GM19397 (cell line): Measurements from ENCODE around the gene RSF1.
"Not testable (repeated sequence)": the region's sequence is repeated elsewhere in the genome, so short reads cannot be mapped to it uniquely, and the experiment has no call there.

ENCODE experiments used
- ATAC-seq: cut with Tn5 transposase; IDR thresholded peaks from one replicate; pipeline ENCODE4 v1.9.1; 2021; ENCODE audit warnings: mild to moderate bottlenecking, moderate library complexity; ENCODE audit not compliant: unreplicated experiment

Gene RSF1, protein sequence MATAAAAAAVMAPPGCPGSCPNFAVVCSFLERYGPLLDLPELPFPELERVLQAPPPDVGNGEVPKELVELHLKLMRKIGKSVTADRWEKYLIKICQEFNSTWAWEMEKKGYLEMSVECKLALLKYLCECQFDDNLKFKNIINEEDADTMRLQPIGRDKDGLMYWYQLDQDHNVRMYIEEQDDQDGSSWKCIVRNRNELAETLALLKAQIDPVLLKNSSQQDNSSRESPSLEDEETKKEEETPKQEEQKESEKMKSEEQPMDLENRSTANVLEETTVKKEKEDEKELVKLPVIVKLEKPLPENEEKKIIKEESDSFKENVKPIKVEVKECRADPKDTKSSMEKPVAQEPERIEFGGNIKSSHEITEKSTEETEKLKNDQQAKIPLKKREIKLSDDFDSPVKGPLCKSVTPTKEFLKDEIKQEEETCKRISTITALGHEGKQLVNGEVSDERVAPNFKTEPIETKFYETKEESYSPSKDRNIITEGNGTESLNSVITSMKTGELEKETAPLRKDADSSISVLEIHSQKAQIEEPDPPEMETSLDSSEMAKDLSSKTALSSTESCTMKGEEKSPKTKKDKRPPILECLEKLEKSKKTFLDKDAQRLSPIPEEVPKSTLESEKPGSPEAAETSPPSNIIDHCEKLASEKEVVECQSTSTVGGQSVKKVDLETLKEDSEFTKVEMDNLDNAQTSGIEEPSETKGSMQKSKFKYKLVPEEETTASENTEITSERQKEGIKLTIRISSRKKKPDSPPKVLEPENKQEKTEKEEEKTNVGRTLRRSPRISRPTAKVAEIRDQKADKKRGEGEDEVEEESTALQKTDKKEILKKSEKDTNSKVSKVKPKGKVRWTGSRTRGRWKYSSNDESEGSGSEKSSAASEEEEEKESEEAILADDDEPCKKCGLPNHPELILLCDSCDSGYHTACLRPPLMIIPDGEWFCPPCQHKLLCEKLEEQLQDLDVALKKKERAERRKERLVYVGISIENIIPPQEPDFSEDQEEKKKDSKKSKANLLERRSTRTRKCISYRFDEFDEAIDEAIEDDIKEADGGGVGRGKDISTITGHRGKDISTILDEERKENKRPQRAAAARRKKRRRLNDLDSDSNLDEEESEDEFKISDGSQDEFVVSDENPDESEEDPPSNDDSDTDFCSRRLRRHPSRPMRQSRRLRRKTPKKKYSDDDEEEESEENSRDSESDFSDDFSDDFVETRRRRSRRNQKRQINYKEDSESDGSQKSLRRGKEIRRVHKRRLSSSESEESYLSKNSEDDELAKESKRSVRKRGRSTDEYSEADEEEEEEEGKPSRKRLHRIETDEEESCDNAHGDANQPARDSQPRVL (N-terminal part only)

DNA sequence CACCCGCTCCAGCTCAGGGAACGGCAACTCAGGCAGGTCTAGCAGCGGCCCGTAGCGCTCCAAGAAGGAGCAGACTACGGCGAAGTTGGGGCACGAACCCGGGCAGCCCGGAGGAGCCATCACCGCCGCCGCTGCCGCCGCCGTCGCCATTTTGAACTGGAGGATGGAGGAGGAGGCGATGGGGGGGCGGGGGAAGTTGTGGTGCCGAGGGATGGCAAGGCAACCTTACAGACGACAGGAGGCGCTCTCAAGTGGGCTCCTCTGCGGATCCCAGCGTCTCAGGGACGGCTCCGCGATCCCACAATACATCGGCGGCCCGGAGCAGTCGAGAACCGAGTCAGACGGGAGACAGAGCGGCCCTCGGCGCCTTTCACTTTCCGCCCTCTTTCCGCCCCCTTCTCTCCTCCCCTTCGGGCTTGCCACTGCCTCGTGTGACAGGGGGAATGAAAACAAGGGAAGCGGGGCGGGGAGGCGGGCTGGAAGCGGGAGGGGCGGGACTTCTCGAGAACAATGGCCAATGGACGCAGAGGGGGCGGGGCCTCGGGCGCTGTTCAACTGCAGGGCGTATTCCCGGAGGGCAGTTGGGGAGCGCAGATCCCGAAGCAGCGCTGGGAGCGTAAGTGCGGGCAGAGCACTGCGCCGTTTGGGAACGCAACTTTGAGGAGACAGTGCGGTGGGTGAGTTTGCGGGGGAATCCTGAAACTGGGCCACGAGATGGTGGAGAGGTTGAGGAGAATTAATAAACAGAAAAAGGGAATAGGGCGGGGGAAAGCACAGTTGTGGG lies at the start of gene RSF1, which contains the start of gene AAMDC:
Gene RSF1 (minus strand): TSS at position 158 of the 784 bp plus-strand sequence. CDS start 8 bp downstream, at position 150.
Gene AAMDC (plus strand): TSS at position 580 of the 784 bp plus-strand sequence. CDS start 21,353 bp downstream, outside the sequence.
- ATAC-seq: peak; percentile 87

DNA sequence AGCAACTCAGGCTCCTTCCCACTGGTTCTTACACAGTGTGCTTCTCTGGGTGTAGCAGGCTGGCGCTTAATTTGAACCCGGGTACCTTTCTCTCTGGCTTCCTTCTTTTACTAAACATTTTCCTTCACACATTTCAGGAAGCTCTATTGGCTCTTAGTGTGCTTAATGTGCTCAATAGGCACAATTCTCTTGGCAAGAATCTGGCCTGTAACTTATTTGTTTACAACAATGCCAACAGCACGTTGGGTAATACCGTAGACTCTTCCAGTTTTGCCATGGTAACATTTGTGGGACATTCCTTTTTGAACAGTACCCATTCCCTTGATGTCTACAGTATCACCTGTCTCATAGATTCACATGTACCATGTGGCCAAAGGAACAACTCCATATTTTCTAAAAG lies 48.2 kb upstream of the RSF1 start:
- no peak for ATAC-seq

DNA sequence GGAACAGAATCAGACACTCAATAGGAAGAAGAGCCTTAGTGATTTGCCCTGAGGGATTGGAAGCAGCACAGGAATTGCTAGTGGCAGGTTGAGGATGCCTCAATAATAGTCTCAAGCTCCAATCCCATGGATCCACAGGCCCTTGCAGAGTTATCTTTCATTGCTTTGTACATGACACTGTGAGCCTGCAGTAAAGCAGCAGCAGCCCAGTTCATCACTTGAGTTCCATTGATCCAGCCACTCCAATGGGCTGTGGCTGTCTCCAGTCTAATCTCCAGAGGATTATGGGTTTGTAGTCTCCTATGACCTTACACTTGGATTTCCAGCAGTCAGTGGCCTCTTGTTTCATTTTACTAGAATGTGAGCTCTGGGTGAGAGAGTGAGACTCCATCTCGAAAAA lies 45.8 kb upstream of the RSF1 start:
- no peak for ATAC-seq

DNA sequence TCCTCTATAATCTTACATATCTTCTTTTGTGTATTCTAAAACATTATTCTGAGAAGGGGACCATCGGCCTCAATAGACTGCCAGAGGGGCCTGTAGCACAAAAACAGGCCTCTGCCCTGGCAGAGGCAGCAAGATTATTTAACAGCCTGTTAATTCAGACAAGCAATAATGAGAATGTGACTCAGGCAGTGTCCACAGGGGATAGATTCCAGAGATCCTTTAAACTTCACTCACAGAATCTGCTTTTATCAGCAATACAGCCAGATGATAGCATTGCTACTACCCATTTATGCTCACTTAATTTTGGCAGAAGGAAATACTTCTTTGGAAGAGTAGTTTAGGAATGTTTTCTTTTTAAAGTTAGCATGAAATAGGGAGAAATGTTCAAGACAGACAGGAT lies 45.3 kb upstream of the RSF1 start:
- no peak for ATAC-seq

DNA sequence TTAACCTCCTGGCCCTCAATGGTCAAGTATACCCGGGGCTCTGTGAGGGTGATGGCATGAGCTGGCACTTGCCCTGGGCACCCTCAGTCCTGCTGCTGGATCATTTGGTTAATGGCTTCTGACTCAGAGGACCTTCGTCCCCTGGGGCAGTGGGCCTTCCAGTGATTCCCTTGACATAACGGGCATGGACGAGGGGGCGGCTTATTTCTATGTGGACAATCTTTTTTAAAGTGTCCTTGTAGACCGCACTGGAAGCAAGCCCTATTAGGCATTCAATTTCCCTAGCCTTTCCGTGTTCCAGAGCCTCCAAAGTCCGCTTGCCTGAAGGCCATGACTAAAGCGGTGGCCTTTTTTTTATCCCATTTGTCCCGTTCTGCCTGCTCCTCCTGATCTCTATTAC lies 40.9 kb upstream of the RSF1 start:
- not testable (repeated sequence) for ATAC-seq

DNA sequence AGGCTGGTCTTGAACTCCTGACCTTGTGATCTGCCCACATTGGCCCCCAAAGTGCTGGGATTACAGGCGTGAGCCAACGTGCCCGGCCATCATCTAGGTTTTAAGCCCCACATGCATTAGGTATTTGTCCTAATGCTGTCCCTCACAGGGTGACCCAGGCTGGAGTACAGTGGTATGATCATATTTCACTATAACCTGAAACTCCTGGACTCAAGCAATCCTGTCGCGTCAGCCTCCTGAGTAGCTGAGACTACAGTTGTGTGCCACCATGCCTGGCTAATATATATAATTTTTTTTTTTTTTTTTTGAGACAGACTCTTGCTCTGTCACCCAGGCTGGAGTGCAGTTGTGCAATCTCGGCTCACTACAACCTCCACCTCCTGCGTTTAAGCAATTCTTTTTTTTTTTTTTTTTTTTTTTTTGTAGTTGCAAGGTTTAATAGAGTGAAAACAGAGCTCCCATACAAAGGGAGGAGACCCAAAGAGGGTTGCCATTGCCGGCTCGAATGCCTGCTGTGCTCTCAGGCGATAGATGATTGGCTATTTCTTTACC lies 37.5 kb upstream of the RSF1 start:
- ATAC-seq: not testable (repeated sequence)

DNA sequence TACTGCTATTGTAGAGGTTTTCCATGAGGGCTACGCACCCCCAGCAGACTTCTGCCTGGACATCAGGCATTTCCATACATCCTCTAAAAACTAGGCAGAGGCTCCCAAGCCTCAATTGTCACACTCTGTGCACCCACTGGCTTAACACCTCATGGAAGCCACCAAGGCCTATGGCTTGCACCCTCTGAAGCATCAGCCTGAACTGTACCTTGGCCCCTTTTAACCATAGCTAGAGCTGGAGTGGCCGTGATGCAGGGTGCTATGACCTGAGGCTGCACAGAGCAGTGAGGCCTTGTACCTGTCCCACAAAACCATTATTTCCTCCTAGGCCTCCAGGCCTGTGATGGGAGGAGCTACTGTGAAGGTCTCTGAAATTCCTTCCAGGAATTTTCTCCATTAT lies 34.3 kb upstream of the RSF1 start:
- no peak for ATAC-seq

DNA sequence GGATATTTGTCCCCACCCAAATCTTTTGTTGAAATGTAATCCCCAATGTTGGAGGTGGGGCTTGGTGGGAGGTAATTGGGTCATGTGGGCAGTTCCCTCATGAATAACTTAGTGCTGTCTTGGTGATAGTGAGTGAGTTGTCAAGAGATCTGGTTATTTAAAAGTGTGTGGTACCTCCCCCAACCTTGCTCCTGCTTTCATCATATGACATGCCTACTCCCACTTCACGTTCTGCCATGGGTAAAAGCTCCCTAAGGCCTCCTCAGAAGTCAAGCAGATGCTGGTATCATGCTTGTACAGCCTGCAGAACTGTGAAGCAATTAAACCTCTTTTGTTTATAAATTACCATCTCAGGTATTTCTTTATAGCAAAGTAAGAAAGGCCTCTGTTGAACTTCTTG lies 31.0 kb upstream of the RSF1 start:
- ATAC-seq: no peak

DNA sequence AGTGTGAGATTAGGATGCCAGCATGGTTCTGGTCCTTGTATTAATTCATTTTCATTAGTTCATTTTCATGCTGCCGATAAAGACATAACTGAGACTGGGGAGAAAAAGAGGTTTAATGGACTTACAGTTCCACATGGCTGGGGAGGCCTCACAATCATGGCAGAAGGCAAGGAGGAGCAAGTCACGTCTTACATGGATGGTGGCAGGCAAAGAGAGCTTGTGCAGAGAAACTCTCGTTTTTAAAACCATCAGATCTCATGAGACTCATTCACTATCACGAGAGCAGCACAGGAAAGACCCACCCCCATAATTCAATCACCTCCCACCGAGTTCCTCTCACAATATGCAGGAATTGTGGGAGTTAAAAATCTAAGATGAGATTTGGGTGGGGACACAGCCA lies 23.2 kb upstream of the RSF1 start:
- ATAC-seq: not testable (repeated sequence)

DNA sequence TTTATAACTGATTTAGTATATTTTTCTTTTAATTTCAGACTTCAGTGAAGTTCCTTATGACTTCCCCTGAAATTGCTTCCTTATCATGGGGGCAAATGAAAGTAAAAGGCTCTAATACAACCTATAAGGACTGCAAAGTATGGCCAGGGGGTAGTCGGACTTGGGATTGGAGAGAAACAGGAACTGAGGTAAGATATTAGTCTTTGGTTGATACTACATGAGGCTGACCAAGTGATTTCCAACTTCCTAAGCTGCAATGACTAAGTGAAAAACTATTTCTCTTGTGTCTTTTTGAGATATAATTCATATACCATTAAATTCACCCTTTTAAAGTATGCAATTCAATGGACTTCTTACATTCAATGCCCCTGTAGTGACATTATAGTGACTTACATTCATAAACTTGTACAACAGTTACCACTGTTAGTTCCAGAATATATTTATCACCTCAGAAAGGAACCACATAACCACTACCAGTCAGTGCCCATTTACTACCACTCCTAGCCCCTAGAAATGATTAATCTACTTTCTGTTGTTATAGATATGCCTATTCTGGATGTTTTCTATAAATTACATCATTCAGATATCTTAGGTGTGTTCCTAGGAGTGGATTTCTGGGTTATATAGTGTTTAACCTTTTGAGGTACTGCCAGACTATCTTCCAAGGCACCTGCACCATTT lies 22.1 kb upstream of the RSF1 start:
- no peak for ATAC-seq

DNA sequence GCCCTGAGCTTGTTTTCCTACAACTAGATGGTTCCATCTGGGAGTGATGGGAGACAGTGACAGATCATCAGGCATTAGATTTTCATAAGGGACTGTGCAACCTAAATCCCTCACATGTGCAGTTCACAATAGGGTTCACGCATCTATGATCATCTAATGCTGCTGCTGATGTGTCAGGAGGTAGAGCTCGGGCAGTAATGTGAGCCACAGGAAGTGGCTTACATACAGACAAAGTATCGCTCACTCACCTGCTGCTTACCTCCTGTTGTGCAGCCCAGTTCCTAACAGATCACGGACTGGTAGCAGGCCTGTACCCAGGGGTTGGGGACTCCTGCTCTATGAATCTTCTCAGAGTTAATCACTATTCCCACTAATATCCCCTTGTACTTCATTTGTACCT lies 12.8 kb upstream of the RSF1 start:
- no peak for ATAC-seq

DNA sequence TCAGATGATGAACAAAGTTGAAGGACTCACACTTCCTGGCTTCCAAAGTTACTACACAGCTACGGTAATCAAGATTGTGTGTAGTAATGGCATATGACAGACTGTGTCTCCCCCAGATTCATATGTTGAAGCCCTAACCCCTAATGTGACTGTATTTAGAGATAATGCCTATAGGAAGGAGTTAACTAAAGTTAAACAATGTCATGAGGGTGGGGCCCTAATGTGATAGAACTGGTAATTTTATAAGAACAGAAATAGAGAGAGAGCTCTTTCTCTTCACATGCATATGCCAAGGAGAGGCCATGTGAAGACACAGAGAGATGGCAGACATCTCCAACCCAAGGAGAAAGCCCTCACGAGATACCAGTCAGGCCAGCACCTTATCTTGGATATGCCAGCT lies 8.4 kb upstream of the RSF1 start:
- ATAC-seq: no peak

DNA sequence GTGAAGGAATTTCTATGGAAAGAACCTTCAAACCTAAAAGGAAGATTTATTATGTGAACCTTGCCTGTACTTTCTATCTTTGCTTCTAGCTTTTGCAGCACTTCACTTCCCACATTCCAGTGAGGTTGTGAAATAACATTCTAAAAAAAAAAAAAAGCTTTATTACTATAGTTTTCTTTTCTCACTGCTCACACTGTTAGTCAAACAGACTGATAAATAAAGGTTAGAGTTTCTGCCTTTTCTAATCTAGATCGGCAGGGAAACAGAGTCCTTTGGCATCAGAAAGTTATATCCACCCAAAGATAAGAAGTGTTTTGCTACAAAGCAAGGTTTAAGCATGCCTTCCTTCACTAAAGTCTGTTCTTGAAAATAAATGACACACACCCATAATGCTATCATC lies 3.3 kb upstream of the RSF1 start:
- no peak for ATAC-seq

DNA sequence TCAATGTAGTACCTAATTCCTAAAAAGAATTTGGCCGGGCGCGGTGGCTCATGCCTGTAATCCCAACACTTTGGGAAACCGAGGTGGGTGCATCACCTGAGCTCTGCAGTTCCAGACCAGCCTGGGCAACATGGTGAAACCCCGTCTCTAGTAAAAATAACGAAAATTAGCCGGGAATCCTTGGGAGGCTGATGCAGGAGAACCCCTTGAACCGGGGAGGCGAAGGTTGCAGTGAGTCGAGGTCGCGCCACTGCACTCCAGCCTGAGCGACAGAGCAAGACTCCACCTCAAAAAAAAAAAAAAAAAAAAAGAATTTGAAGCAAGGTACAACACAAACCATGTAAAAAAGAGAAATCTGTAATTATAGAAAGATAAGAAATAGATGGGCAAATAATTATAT lies 1.6 kb upstream of the RSF1 start:
- ATAC-seq: not testable (repeated sequence)

DNA sequence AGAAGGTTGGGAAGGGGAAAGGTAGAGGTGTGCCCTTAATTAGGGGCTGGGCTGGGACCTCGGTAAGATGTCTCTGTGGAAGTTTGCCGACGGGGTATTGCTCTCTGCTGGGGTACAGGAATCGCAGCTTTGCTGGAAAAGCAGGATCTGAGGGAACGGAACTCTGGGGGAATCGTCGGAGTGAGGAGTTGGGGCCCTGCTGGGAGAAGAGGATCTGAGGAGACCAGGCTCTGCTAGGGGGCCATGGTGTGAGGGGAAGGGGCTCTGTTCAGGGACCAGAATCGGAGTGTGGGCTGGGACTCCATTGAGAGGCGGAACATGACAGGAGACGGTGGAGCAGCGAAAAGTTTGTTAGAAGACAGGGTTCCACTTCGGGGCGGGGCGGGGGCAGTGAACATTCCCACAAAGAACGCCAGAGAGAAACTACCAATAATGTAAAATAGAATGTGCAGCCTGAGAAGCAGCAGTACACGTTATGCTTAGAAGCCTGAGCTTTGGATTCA lies 878 bp upstream of the RSF1 start:
- no peak for ATAC-seq

DNA sequence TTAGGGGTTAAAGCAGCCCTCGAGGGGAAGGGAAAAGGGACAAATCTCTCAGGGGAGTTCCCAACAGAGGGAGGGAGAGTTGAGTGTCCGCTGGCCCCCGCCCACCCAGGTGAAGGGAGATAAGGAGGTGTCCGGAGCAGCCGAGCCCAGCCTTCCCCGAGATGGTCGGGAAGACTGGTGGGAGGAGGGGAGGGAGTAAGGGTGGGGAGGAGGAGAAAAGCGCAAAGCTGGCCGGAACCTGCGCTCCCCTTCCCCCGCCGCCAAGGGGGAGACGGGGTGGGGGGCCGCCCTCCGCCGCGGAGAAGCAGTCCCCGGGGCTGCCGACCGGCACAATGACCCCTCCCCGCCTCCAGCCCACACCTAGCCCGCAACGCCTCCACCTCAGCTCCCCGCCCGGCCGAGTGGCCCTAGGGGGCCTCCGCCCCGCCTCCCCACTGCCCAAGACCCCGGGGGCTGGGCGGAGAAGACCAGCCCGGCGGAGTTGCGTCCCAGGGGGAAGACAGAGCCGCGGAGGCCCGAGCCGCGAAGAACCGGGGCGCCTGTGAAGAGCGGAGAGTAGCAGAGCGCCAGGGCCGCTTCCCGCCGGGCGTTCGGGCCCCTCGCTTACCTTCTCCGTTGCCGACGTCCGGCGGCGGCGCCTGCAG lies 479 bp downstream of the RSF1 start:
- peak; percentile 17 for ATAC-seq

DNA sequence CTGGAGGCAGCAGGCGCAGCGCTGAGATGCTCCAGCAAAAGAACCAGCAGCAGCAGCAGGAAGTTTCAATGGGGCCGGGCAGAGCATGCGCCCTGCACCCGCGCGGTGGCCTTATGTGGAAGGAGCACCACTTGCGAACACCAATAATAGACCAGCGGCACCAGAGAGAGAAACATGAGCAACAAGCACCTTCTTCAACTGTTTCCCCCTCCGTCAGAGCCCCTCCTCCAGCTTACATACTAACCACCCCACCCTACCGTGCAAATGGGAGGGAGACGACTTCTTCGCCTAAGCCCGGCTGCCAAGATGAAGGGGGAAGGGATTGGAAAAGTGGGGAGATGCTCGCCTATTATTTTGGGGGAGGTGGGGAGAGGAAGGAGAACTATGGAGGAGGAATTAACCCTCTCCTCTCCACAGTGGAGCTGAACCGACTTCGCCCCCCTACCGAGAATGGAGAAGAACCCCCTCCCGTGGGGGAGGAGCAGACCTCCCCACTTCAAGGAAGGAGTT lies 1.1 kb downstream of the RSF1 start:
- peak; percentile 43 for ATAC-seq

DNA sequence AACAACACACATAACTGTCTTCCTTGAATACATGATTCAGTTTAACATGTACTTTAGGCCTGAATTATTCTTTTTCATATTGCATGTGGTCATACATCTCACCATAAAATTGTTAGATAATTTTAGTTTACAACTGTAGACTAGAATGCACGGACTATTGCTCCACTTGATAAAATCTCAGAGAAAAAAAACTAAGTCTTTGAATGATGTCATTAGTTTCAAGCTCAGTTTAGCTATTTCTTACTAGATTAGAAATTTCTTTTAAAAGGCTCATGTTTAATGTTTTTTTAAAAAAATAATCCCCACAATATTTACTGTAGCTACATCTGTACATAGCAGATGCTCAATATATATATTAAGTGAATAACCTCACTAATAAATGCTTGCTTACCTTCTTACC lies 5.1 kb downstream of the RSF1 start:
- ATAC-seq: no peak
